A549 (cell line): ENCODE data around the gene ADAR. TPM values are rescaled to one million over a fixed set of nuclear protein-coding genes. Genes with fewer than 3 reads are reported as not detected.

Experiments
- CBX2 ChIP-seq: fragments of 200-600 bp; sonication (generic); IDR thresholded peaks from 2 replicates; pipeline ENCODE4 v1.6.1; 2016; ENCODE audit warnings: low read depth, mild to moderate bottlenecking, borderline replicate concordance
- CEBPB ChIP-seq, 2 experiments: fragments of >200 bp in 1 of 2; sonication (Bioruptor Twin) in 1 of 2; formaldehyde crosslinking in 1 of 2; IDR thresholded peaks; 2 replicates each; pipeline ENCODE4 v1.6.1; 2012 to 2016
- ELK1 ChIP-seq: fragments of 150-350 bp; IDR thresholded peaks from 2 replicates; pipeline ENCODE4 v1.6.1; 2014; ENCODE audit warnings: low read depth, mild to moderate bottlenecking, low read length
- ESRRA ChIP-seq: fragments of 150-350 bp; IDR thresholded peaks from 2 replicates; pipeline ENCODE4 v1.6.1; 2014; ENCODE audit warnings: mild to moderate bottlenecking, low read length, borderline replicate concordance
- FOSB ChIP-seq: fragments of 250-450 bp; sonication (Bioruptor Pico); IDR thresholded peaks from 2 replicates; pipeline ENCODE4 v1.5.0; 2020; ENCODE audit warnings: mild to moderate bottlenecking, moderate library complexity
- FOXS1 ChIP-seq: fragments of 250-450 bp; sonication (Bioruptor Pico); IDR thresholded peaks from 2 replicates; pipeline ENCODE4 v1.5.0; 2020; ENCODE audit warnings: mild to moderate bottlenecking, moderate library complexity
- HDAC2 ChIP-seq: fragments of 200-600 bp; sonication (generic); IDR thresholded peaks from 2 replicates; pipeline ENCODE4 v1.6.1; 2016
- HES2 ChIP-seq: fragments of >200 bp; sonication (Bioruptor Twin); formaldehyde crosslinking; IDR thresholded peaks from 2 replicates; pipeline ENCODE4 v1.6.1; 2016
- HEYL ChIP-seq: fragments of 250-450 bp; sonication (Bioruptor Pico); IDR thresholded peaks from 2 replicates; pipeline ENCODE4 v1.8.0; 2021; ENCODE audit warnings: mild to moderate bottlenecking, moderate library complexity
- HOXA7 ChIP-seq: fragments of 250-450 bp; sonication (Bioruptor Pico); IDR thresholded peaks from 2 replicates; pipeline ENCODE4 v1.5.0; 2020; ENCODE audit warnings: mild to moderate bottlenecking, moderate library complexity
- JUNB ChIP-seq: fragments of >200 bp; sonication (Bioruptor Twin); formaldehyde crosslinking; IDR thresholded peaks from 2 replicates; pipeline ENCODE4 v1.6.1; 2016
- KDM1A ChIP-seq: fragments of 200-600 bp; sonication (generic); IDR thresholded peaks from 2 replicates; pipeline ENCODE4 v1.6.1; 2016; ENCODE audit warnings: low read depth, mild to moderate bottlenecking
- KDM5A ChIP-seq: fragments of 200-600 bp; sonication (generic); IDR thresholded peaks from 2 replicates; pipeline ENCODE4 v1.6.1; 2016; ENCODE audit warnings: antibody characterized with exemption, mild to moderate bottlenecking
- MAX ChIP-seq: IDR thresholded peaks from 2 replicates; pipeline ENCODE4 v1.6.1; 2012
- MAZ ChIP-seq: fragments of 150-350 bp; IDR thresholded peaks from 2 replicates; pipeline ENCODE4 v1.6.1; 2014; ENCODE audit warnings: antibody characterized with exemption, low read depth, low read length, borderline replicate concordance
- MYC ChIP-seq: IDR thresholded peaks from 2 replicates; pipeline ENCODE4 v1.6.1; 2012; ENCODE audit warnings: mild to moderate bottlenecking, inconsistent platforms, low read length, improper control_type of control experiment, borderline replicate concordance
- NPAS2 ChIP-seq: fragments of 250-450 bp; sonication (Bioruptor Pico); IDR thresholded peaks from 2 replicates; pipeline ENCODE4 v1.8.0; 2022; ENCODE audit warnings: mild to moderate bottlenecking, moderate library complexity, borderline replicate concordance
- PBX3 ChIP-seq: IDR thresholded peaks from 2 replicates; pipeline ENCODE4 v1.6.1; 2012
- PHF8 ChIP-seq: fragments of 200-600 bp; sonication (generic); IDR thresholded peaks from 2 replicates; pipeline ENCODE4 v1.6.1; 2016; ENCODE audit warnings: low read depth, mild to moderate bottlenecking, antibody characterized with exemption, moderate library complexity, borderline replicate concordance
- RAD21 ChIP-seq, 2 experiments: fragments of >200 bp in 1 of 2; sonication (Bioruptor Twin) in 1 of 2; formaldehyde crosslinking in 1 of 2; IDR thresholded peaks in 1 of 2; conservative IDR thresholded peaks in 1 of 2; 2 replicates in 1 of 2; 3 replicates in 1 of 2; pipeline ENCODE4 v1.6.1; 2012 to 2018; ENCODE audit warnings: inconsistent platforms in 1 of 2
- REST ChIP-seq: fragments of 200-600 bp; sonication (generic); IDR thresholded peaks from 2 replicates; pipeline ENCODE4 v1.6.1; 2016; ENCODE audit warnings: antibody characterized with exemption, mild to moderate bottlenecking, moderate library complexity
- RNF2 ChIP-seq: fragments of 200-600 bp; sonication (generic); IDR thresholded peaks from 2 replicates; pipeline ENCODE4 v1.6.1; 2016; ENCODE audit warnings: low read depth, mild to moderate bottlenecking, antibody characterized with exemption, moderate library complexity, borderline replicate concordance
- ZFP36 ChIP-seq: fragments of 450-650 bp; IDR thresholded peaks from 2 replicates; pipeline ENCODE4 v1.6.1; 2014; ENCODE audit warnings: borderline replicate concordance; ENCODE audit not compliant: partially characterized antibody
- ZNF302 ChIP-seq: fragments of 250-450 bp; sonication (Bioruptor Pico); IDR thresholded peaks from 2 replicates; pipeline ENCODE4 v1.9.0; 2021; ENCODE audit warnings: inconsistent platforms, mild to moderate bottlenecking, moderate library complexity
- polyA plus RNA-seq, 4 experiments: library from polyadenylated mRNA; depleted of rRNA in 3 of 4; stranded (reverse); fragments of >200 nt; fragmentation: RNase III in 1 of 4; extraction: RNeasy Plus Mini Kit Qiagen cat#74134 plus additional on column Dnase treatment in 1 of 4; gene quantifications; 2 replicates in 3 of 4; 3 replicates in 1 of 4; pipeline ENCODE4 v1.2.3, GENCODE V29; 2011 to 2017

Gene ADAR
- polyA plus RNA-seq, 2 of the 4 experiments (the other 2 are of a cell fraction): 71.7 to 170 TPM

- TF ChIP-seq REST (no peak), NPAS2 (CRISPR knock-in tag) (peak; percentile 89), HDAC2 (peak; percentile 95), HEYL (CRISPR knock-in tag) (no peak; the same call in 1 of the 2 replicates), KDM1A (peak; percentile 99), ESRRA (peak; percentile 64; the same call in 1 of the 2 replicates), PHF8 (peak; percentile 71; the same call in 1 of the 2 replicates), MYC (peak; percentile 95), HES2 (no peak), KDM5A (no peak), FOXS1 (CRISPR knock-in tag) (no peak), ZFP36 (peak; percentile 13), FOSB (CRISPR knock-in tag) (0 out of 2 replicates have a peak, but pooled peaks have one; percentile 68), ELK1 (no peak), HOXA7 (no peak), JUNB (no peak), RNF2 (peak; percentile 79; the same call in 1 of the 2 replicates), CEBPB (IDR thresholded peaks at IDR 0.05) (no peak), MAX (peak; percentile 100), CBX2 (no peak), PBX3 (no peak), ZNF302 (CRISPR knock-in tag) (no peak), RAD21 (conservative IDR thresholded peaks at IDR 0.05 in 1 of 2, IDR thresholded peaks at IDR 0.05 in 1 of 2) (no peak), MAZ (peak; percentile 87; the same call in 1 of the 2 replicates)
Observed at GRCh38 chr1:154558720-154559465, 49.1 kb downstream of the ADAR start (continued).
